Neuronal stem cell (in vitro differentiated cells): Measurements from ENCODE around the gene FBXL14.

Experiments
- DNase-seq: peaks from one replicate; pipeline ENCODE4 v3.0.0-alpha.2; 2013; ENCODE audit warnings: low spot score
- H2AFZ ChIP-seq: one replicate; pipeline ENCODE4 v1.6.1; 2013; ENCODE audit warnings: mild to moderate bottlenecking, low read length, inconsistent platforms
- H2AK5ac ChIP-seq: 2 replicates; pipeline ENCODE4 v1.6.1; 2013; ENCODE audit warnings: low read depth, mild to moderate bottlenecking, inconsistent platforms, low read length, moderate library complexity, mixed read lengths
- H2BK120ac ChIP-seq: 2 replicates; pipeline ENCODE4 v1.6.1; 2013; ENCODE audit warnings: low read depth, mild to moderate bottlenecking, inconsistent platforms, low read length, moderate library complexity, mixed read lengths
- H2BK12ac ChIP-seq: one replicate; pipeline ENCODE4 v1.6.1; 2013; ENCODE audit warnings: low read length, inconsistent platforms
- H2BK15ac ChIP-seq: 2 replicates; pipeline ENCODE4 v1.6.1; 2013; ENCODE audit warnings: mild to moderate bottlenecking, low read length, inconsistent platforms, mixed read lengths
- H2BK5ac ChIP-seq: one replicate; pipeline ENCODE4 v1.6.1; 2013; ENCODE audit warnings: inconsistent platforms, mild to moderate bottlenecking, low read length, moderate library complexity
- H3K14ac ChIP-seq: one replicate; pipeline ENCODE4 v1.6.1; 2013; ENCODE audit warnings: low read length, inconsistent platforms
- H3K18ac ChIP-seq: 2 replicates; pipeline ENCODE4 v1.6.1; 2013; ENCODE audit warnings: low read length, inconsistent platforms
- H3K23ac ChIP-seq: 2 replicates; pipeline ENCODE4 v1.6.1; 2013; ENCODE audit warnings: low read depth, mild to moderate bottlenecking, mixed read lengths, low read length, inconsistent platforms; ENCODE audit not compliant: poor library complexity
- H3K27ac ChIP-seq: replicated peaks from 3 replicates; pipeline ENCODE4 v1.5.1; 2013; ENCODE audit warnings: low read length, inconsistent platforms
- H3K27me3 ChIP-seq, 3 experiments: 2 replicates each; pipeline ENCODE4 v1.6.1; 2013; ENCODE audit warnings: low read length in 3 of 3, mild to moderate bottlenecking in 2 of 3, inconsistent platforms in 1 of 3, low read depth in 1 of 3, mixed read lengths in 1 of 3, moderate library complexity in 1 of 3; ENCODE audit not compliant: control insufficient read depth in 3 of 3, insufficient read depth in 3 of 3
- H3K36me3 ChIP-seq, 2 donors: replicated peaks in 1 of 2; 2 replicates each; pipeline ENCODE4 v1.6.1; 2013; ENCODE audit warnings: low read length in 2 of 2; ENCODE audit not compliant: control insufficient read depth in 2 of 2, insufficient read depth in 2 of 2
- H3K4ac ChIP-seq: 2 replicates; pipeline ENCODE4 v1.6.1; 2013; ENCODE audit warnings: inconsistent platforms, mild to moderate bottlenecking, low read length, moderate library complexity
- H3K4me1 ChIP-seq, 2 donors: 1 replicate in 1 of 2; 2 replicates in 1 of 2; pipeline ENCODE4 v1.6.1; 2013; ENCODE audit warnings: low read length in 2 of 2, low read depth in 1 of 2; ENCODE audit not compliant: control insufficient read depth in 2 of 2, insufficient read depth in 1 of 2
- H3K4me2 ChIP-seq: one replicate; pipeline ENCODE4 v1.6.1; 2013; ENCODE audit warnings: mild to moderate bottlenecking, low read length, inconsistent platforms; ENCODE audit not compliant: insufficient read depth, poor library complexity, severe bottlenecking
- H3K4me3 ChIP-seq, 2 donors: 2 replicates each; pipeline ENCODE4 v1.5.1; 2013; ENCODE audit warnings: low read length in 2 of 2, mild to moderate bottlenecking in 2 of 2, inconsistent platforms in 1 of 2, moderate library complexity in 1 of 2
- H3K79me1 ChIP-seq: one replicate; pipeline ENCODE4 v1.6.1; 2013; ENCODE audit warnings: low read depth, mild to moderate bottlenecking, inconsistent platforms, low read length, moderate library complexity
- H3K9ac ChIP-seq: one replicate; pipeline ENCODE4 v1.6.1; 2013; ENCODE audit warnings: mild to moderate bottlenecking, low read depth, low read length, inconsistent platforms; ENCODE audit not compliant: poor library complexity
- H3K9me3 ChIP-seq, 2 donors: replicated peaks in 1 of 2; 2 replicates each; pipeline versions ENCODE3 to v1.6.1; 2013; ENCODE audit warnings: low read length in 2 of 2, mild to moderate bottlenecking in 2 of 2, inconsistent platforms in 1 of 2, low read depth in 1 of 2, mixed read lengths in 1 of 2, moderate library complexity in 1 of 2; ENCODE audit not compliant: control insufficient read depth in 2 of 2, insufficient read depth in 1 of 2
- H4K8ac ChIP-seq: one replicate; pipeline ENCODE4 v1.6.1; 2013; ENCODE audit warnings: low read depth, mild to moderate bottlenecking, inconsistent platforms, low read length, moderate library complexity
- H4K91ac ChIP-seq: one replicate; pipeline ENCODE4 v1.6.1; 2013; ENCODE audit warnings: low read length, low read depth, mild to moderate bottlenecking, inconsistent platforms; ENCODE audit not compliant: poor library complexity
- WGBS, 2 donors: extraction: QIAGEN DNeasy Blood & Tissue Kit; methylation state at CpG; one replicate each; pipeline ENCODE4 v1.1.7; 2013; ENCODE audit warnings: missing lambda C conversion rate in 2 of 2, mixed read lengths in 1 of 2; ENCODE audit not compliant: insufficient read length in 2 of 2, insufficient replicate concordance in 1 of 2; ENCODE audit errors: extremely low coverage in 2 of 2; 5-methylcytosine and 5-hydroxymethylcytosine counted together

Gene FBXL14

DNA sequence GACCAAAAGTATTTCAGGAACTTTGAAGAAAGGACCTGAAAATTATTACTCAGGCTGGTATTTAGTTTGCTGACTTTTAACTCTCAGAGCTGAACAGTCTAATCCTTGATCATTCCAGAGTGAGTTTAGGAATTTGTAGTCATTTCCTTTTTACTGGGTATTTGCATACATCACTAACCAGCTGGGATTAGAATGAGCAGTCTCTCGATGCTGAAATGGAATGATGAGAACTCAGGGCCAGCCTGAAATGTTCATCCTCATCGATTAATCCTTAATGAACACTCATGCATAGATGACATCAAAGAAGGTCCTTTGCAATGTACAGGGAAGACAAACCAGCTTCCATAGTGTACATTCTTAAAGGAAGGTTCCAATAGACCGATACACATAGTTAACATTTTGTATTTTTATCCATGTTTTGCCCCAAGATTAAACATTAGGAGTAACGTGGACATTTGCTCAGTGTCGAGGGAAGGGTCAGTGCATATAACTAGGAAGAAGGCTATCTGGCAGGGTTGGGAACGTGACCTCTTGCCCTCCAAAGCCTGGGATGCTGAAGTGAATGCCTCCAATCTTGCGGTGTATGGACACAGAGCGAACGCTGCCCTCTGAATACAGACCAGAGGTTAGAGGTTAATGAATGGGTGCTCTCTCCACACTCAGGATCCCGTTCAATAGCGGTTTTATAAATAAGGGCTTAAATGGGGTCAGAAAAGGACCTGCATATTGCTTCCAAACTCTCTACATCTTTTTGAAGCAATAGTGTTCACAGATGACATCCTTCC is 14.5 kb downstream of the FBXL14 start:
- H3K9ac ChIP-seq: no peak overlapping the region
- peaks cover 0 to 70% (median 0%) of the 10 kb centered on the region in 3 experiments for H3K27me3 ChIP-seq
- peak overlapping the region; percentile 98 for H3K27ac ChIP-seq
- no peak overlapping the region for H3K14ac ChIP-seq
- no peak overlapping the region for H2BK120ac ChIP-seq
- no peak overlapping the region for H2BK5ac ChIP-seq
- no peak overlapping the region for H2BK12ac ChIP-seq
- H2AK5ac ChIP-seq: no peak overlapping the region
- H3K4me3 ChIP-seq: no peak overlapping the region
- no peak overlapping the region for H3K23ac ChIP-seq
- no peak overlapping the region for H4K8ac ChIP-seq
- no peak overlapping the region for H3K4ac ChIP-seq
- H3K79me1 ChIP-seq: peaks cover 3% of the 10 kb centered on the region
- H3K36me3 ChIP-seq: peaks cover 0 to 2% of the 10 kb centered on the region in 2 donors
- no peak overlapping the region for H4K91ac ChIP-seq
- peaks cover 23 to 52% of the 10 kb centered on the region in 2 donors for H3K4me1 ChIP-seq
- H3K4me2 ChIP-seq: peak overlapping the region; percentile 41
- no peak overlapping the region for H2BK15ac ChIP-seq
- no peaks in the 10 kb centered on the region for H3K9me3 ChIP-seq
- H3K18ac ChIP-seq: peak overlapping the region; percentile 61
- DNase-seq: peak; percentile 91
- no peak overlapping the region for H2AFZ ChIP-seq
- WGBS, 2 donors: no CpG with 5 or more reads among the region's 11 CpGs

DNA sequence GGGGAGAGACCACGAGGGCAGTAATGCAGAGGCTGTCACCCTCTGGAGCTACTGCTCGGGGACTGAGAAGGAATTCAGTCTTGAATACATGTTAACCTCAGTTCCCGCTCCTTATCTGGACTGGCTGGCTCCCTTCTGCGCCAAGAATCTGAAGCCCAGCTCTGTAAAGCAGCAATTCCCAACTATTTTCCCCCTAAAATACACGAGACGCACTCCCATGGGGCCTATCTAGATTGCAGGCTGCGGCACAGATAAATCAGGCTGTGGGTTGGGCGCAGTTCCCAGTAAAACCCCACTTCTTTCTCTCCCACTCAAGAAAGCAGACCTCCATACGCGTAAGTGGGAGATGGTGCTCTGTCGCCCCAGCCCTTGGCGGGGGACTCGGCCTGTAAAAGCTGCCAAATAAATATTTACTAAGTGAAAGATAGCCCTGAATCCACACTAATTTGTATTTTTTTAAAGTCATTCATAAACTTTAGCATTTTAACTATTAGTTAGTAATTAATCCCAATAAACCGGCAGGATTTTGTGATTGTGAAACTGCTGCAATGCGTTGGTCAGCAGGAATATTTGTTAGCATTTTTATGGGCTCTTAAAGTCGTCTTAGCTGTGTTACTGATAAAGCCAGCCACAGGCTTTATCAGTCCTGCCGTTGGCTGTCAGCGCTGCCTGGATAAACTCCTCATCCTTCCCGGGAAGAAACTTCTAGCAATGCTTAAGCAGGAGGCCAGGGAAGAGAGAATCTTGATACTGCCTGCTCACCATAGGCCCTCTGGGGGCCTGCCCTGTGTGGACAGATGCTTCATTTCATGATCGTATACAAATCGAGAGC is 17.8 kb downstream of the FBXL14 start:
- H2BK5ac ChIP-seq: peak overlapping the region; percentile 56
- H2BK120ac ChIP-seq: no peak overlapping the region
- H4K91ac ChIP-seq: no peak overlapping the region
- peaks cover 0 to 4% of the 10 kb centered on the region in 2 donors for H3K36me3 ChIP-seq
- WGBS, 2 donors: no CpG with 5 or more reads among the region's 21 CpGs
- H3K79me1 ChIP-seq: peaks cover 13% of the 10 kb centered on the region
- no peak overlapping the region for H3K4me3 ChIP-seq
- H4K8ac ChIP-seq: no peak overlapping the region
- no peak overlapping the region for H2AFZ ChIP-seq
- no peak overlapping the region for H3K23ac ChIP-seq
- H2BK15ac ChIP-seq: no peak overlapping the region
- no peaks in the 10 kb centered on the region for H3K9me3 ChIP-seq
- peaks cover 0 to 77% (median 0%) of the 10 kb centered on the region in 3 experiments for H3K27me3 ChIP-seq
- no peak overlapping the region for H3K4me2 ChIP-seq
- peak overlapping the region; percentile 54 for H2AK5ac ChIP-seq
- DNase-seq: no peak
- H3K18ac ChIP-seq: peak overlapping the region; percentile 81
- no peak overlapping the region for H3K14ac ChIP-seq
- H2BK12ac ChIP-seq: no peak overlapping the region
- no peak overlapping the region for H3K4ac ChIP-seq
- peak overlapping the region; percentile 70 for H3K27ac ChIP-seq
- peak overlapping the region; percentile 5 for H3K9ac ChIP-seq
- peaks cover 19 to 43% of the 10 kb centered on the region in 2 donors for H3K4me1 ChIP-seq

DNA sequence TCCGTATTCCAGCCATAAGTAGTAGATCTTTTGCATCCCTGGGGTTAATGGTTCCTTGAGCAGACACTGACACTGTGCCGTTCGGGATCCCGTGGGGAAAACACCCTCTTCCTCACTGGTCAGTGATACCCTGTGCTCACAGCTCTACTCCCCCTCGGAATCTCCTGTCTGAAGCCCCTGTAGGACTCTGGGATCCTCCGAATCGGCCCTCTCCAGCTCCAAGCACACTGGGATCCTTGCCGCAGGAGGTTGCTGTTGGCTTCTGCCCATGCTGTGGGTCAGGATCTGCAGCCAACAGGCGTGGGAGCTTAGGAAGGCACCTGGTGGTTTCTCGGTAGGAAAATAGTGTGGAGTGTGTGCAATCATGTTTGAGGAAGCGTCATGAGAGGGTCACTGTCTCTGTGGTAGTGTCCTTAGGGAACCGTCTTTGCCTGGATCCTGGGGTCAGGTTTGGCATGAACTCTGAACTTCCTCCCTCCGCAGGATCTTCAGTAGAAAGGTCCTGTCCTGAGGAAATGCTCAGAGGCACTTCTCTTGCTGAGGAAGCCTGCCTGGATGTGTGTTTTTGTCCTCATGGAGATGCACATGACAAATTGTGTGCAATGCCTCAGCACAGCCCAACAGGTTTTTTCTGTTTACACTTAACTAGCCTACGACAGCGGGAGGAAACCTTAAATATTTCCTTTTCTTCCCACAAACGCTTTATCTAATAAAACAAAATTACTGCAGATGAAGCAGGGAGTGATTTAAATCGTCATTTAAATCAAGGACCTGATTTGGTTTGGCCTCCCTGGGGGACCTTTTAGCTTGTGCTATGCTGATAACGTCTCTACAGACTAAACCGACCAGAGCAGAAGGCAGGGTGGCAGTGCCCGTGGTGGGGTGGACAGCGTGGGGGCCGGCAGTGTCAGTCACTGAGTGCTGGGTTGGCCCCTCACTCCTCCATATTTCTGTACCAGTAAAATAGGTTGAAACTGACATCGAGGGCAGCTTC is 18.7 kb downstream of the FBXL14 start:
- peaks cover 0 to 4% of the 10 kb centered on the region in 2 donors for H3K36me3 ChIP-seq
- no peak overlapping the region for H4K91ac ChIP-seq
- H3K9me3 ChIP-seq: no peaks in the 10 kb centered on the region
- H3K23ac ChIP-seq: no peak overlapping the region
- DNase-seq: no peak
- H3K14ac ChIP-seq: no peak overlapping the region
- no peak overlapping the region for H4K8ac ChIP-seq
- H2AK5ac ChIP-seq: peak overlapping the region; percentile 54
- H3K4me2 ChIP-seq: no peak overlapping the region
- no peak overlapping the region for H3K4ac ChIP-seq
- no CpG with 5 or more reads among the region's 23 CpGs for WGBS, 2 donors
- H2BK12ac ChIP-seq: no peak overlapping the region
- no peak overlapping the region for H2BK15ac ChIP-seq
- H3K18ac ChIP-seq: peak overlapping the region; percentile 66
- no peak overlapping the region for H3K4me3 ChIP-seq
- H3K9ac ChIP-seq: no peak overlapping the region
- H3K79me1 ChIP-seq: peaks cover 14% of the 10 kb centered on the region
- peak overlapping the region; percentile 70 for H3K27ac ChIP-seq
- H2BK120ac ChIP-seq: no peak overlapping the region
- peaks cover 12 to 35% of the 10 kb centered on the region in 2 donors for H3K4me1 ChIP-seq
- peaks cover 0 to 73% (median 0%) of the 10 kb centered on the region in 3 experiments for H3K27me3 ChIP-seq
- peak overlapping the region; percentile 56 for H2BK5ac ChIP-seq
- H2AFZ ChIP-seq: no peak overlapping the region
